Esophagus muscularis mucosa (tissue), 4 donors: ENCODE measurements around the gene ARHGAP23. TPM values are rescaled to one million over a fixed set of nuclear protein-coding genes. Genes with fewer than 3 reads are reported as not detected.

Source experiments
- DNase-seq: peaks from one replicate; pipeline ENCODE4 v3.0.0-alpha.2; 2017; ENCODE audit errors: extremely low spot score
- H3K27ac ChIP-seq, 4 donors: fragments of 200-600 bp; sonication (generic); replicated peaks in 1 of 4; 1 replicate in 3 of 4; 2 replicates in 1 of 4; pipeline ENCODE4 v1.5.1; 2016 to 2019; ENCODE audit warnings: mild to moderate bottlenecking in 1 of 4
- H3K27me3 ChIP-seq, 4 donors: fragments of 200-600 bp; sonication (generic); one replicate each; pipeline versions ENCODE4 v1.5.1 to v1.6.0; 2016 to 2019
- H3K36me3 ChIP-seq, 4 donors: fragments of 200-600 bp; sonication (generic); one replicate each; pipeline ENCODE4 v1.5.1; 2016 to 2019
- H3K4me1 ChIP-seq, 4 donors: fragments of 200-600 bp; sonication (generic); one replicate each; pipeline ENCODE4 v1.5.1; 2016 to 2019
- H3K4me3 ChIP-seq, 4 donors: fragments of 200-600 bp; sonication (generic); 1 replicate in 2 of 4; 2 replicates in 2 of 4; pipeline ENCODE4 v1.5.1; 2016 to 2019; ENCODE audit warnings: mild to moderate bottlenecking in 4 of 4, moderate library complexity in 1 of 4
- H3K9me3 ChIP-seq, 4 donors: fragments of 200-600 bp; sonication (generic); 1 replicate in 3 of 4; 2 replicates in 1 of 4; pipeline ENCODE4 v1.5.1; 2016 to 2019
- CTCF ChIP-seq, 3 experiments: fragments of 200-600 bp in 2 of 3; fragments of 450-650 bp in 1 of 3; sonication (generic) in 2 of 3; IDR thresholded peaks; one replicate each; pipeline ENCODE4 v1.5.1; 2017 to 2019; ENCODE audit warnings: antibody characterized with exemption in 3 of 3, mild to moderate bottlenecking in 2 of 3, moderate library complexity in 1 of 3
- EP300 ChIP-seq: sonication (generic); formaldehyde crosslinking; IDR thresholded peaks from one replicate; pipeline ENCODE4 v1.6.1; 2017; ENCODE audit warnings: antibody characterized with exemption
- POLR2A ChIP-seq: fragments of 450-650 bp; IDR thresholded peaks from one replicate; pipeline ENCODE4 v1.6.1; 2017; ENCODE audit warnings: antibody characterized with exemption, moderate library complexity, mild to moderate bottlenecking, low read depth
- POLR2AphosphoS5 ChIP-seq, 2 donors: sonication (generic); formaldehyde crosslinking; IDR thresholded peaks; one replicate each; pipeline ENCODE4 v1.6.1; 2017; ENCODE audit warnings: antibody characterized with exemption in 2 of 2
- WGBS: methylation state at CpG from one replicate; pipeline ENCODE4 v1.1.5; 2018; 5-methylcytosine and 5-hydroxymethylcytosine counted together
- intact Hi-C: fragments of 100-400 bp; cut with DNase I; formaldehyde crosslinking; loops from one replicate; pipeline ENCODE4 v1.15.1; 2023
- total RNA-seq, 4 donors: library from RNA; depleted of rRNA; stranded (reverse); fragments of >200 nt; gene quantifications; one replicate each; pipeline versions ENCODE4 v1.1.0 to v1.2.1, GENCODE V29; 2016

Gene ARHGAP23
- total RNA-seq, 4 donors from 2014 or later: 58.6 to 150 (median 104) TPM

GRCh38 chr17:38424297-38424972, 3.8 kb upstream of the ARHGAP23 start:
- Histone ChIP-seq H3K27ac (peak overlapping the region; percentile 91 to 95 (median 93)), H3K4me1 (peaks cover 72 to 98% (median 88%) of the 10 kb centered on the region in 4 donors)
- intact Hi-C loops: no loop called here

GRCh38 chr17:38425031-38425430, 3.2 kb upstream of the ARHGAP23 start:
- intact Hi-C loops: loop anchor here (5.0 kb wide), 2 partner anchors 42 to 57 kb away; no protein-coding TSS in a partner anchor
- peak overlapping the region; percentile 91 to 95 (median 93) for H3K27ac ChIP-seq
- no peak overlapping the region for H3K4me3 ChIP-seq
- no peaks in the 10 kb centered on the region for H3K9me3 ChIP-seq
- no peak for TF ChIP-seq CTCF (IDR thresholded peaks at IDR 0.05)
- no peak for TF ChIP-seq POLR2A
- no peak for TF ChIP-seq EP300
- TF ChIP-seq POLR2AphosphoS5 (IDR thresholded peaks at IDR 0.05): no peak
- no peak for DNase-seq
- peaks cover 0 to 2% (median 0%) of the 10 kb centered on the region in 4 donors for H3K27me3 ChIP-seq
- no peaks in the 10 kb centered on the region for H3K36me3 ChIP-seq
- WGBS: 77% methylated on average over 13 of the region's 13 CpGs
- peaks cover 71 to 98% (median 88%) of the 10 kb centered on the region in 4 donors for H3K4me1 ChIP-seq

More at GRCh38 chr17:38424297-38424972, 3.8 kb upstream of the ARHGAP23 start:
- no peak for DNase-seq
- no peak overlapping the region for H3K4me3 ChIP-seq
- TF ChIP-seq EP300: no peak
- TF ChIP-seq POLR2AphosphoS5 (IDR thresholded peaks at IDR 0.05): no peak
- no peak for TF ChIP-seq POLR2A
- TF ChIP-seq CTCF (IDR thresholded peaks at IDR 0.05): no peak
- no peaks in the 10 kb centered on the region for H3K36me3 ChIP-seq
- no peaks in the 10 kb centered on the region for H3K9me3 ChIP-seq
- 71% methylated on average over 6 of the region's 6 CpGs for WGBS
- H3K27me3 ChIP-seq: peaks cover 0 to 4% (median 0%) of the 10 kb centered on the region in 4 donors

GRCh38 chr17:38425744-38426143, 2.5 kb upstream of the ARHGAP23 start:
- WGBS: 61% methylated on average over 9 of the region's 9 CpGs
- TF ChIP-seq CTCF (IDR thresholded peaks at IDR 0.05) (no peak), POLR2A (no peak), POLR2AphosphoS5 (IDR thresholded peaks at IDR 0.05) (peak; percentile 35 to 69), EP300 (no peak)
- Histone ChIP-seq H3K4me3 (no peak overlapping the region), H3K4me1 (peaks cover 71 to 98% (median 88%) of the 10 kb centered on the region in 4 donors), H3K36me3 (no peaks in the 10 kb centered on the region), H3K27ac (peak overlapping the region; percentile 91 to 95 (median 93)), H3K27me3 (no peaks in the 10 kb centered on the region), H3K9me3 (no peaks in the 10 kb centered on the region)
- no peak for DNase-seq
- intact Hi-C loops: loop anchor here (5.0 kb wide), 2 partner anchors 42 to 57 kb away; no protein-coding TSS in a partner anchor

GRCh38 chr17:38426441-38426840, 1.8 kb upstream of the ARHGAP23 start:
- H3K9me3 ChIP-seq: no peaks in the 10 kb centered on the region
- peak overlapping the region; percentile 91 to 95 (median 93) for H3K27ac ChIP-seq
- intact Hi-C loops: loop anchor here (5.0 kb wide), 2 partner anchors 41 to 56 kb away; no protein-coding TSS in a partner anchor
- TF ChIP-seq POLR2AphosphoS5 (IDR thresholded peaks at IDR 0.05) (no peak), POLR2A (no peak), EP300 (no peak), CTCF (IDR thresholded peaks at IDR 0.05) (no peak)
- DNase-seq: no peak
- H3K4me3 ChIP-seq: no peak overlapping the region
- no peaks in the 10 kb centered on the region for H3K27me3 ChIP-seq
- H3K36me3 ChIP-seq: no peaks in the 10 kb centered on the region
- H3K4me1 ChIP-seq: peaks cover 71 to 98% (median 88%) of the 10 kb centered on the region in 4 donors
